ENCODE data around the gene CHI3L1.

Gene CHI3L1

GRCh38 chr1:203146042-203146369, 40.5 kb downstream of the CHI3L1 start:
- Histone ChIP-seq H3K4me3 (ENCODE audit: low read length in 2 of 2) (no peak overlapping the region), H3K27me3 (ENCODE audit: control insufficient read depth in 2 of 2, insufficient read depth in 2 of 2, low read length in 2 of 2) (peaks cover 0 to 2% of the 10 kb centered on the region in 2 donors), H3K27ac (ENCODE audit: low read depth in 2 of 2, low read length in 2 of 2) (no peak overlapping the region), H3K4me1 (ENCODE audit: control insufficient read depth in 2 of 2, insufficient read depth in 2 of 2, low read length in 2 of 2) (no peaks in the 10 kb centered on the region), H3K9ac (ENCODE audit: low read depth in 1 of 2, low read length in 2 of 2) (no peak overlapping the region), H3K9me3 (ENCODE audit: control insufficient read depth in 2 of 2, low read length in 2 of 2) (no peaks in the 10 kb centered on the region), H3K36me3 (ENCODE audit: control insufficient read depth in 2 of 2, insufficient read depth in 2 of 2, low read length in 2 of 2) (no peaks in the 10 kb centered on the region)

- H3K4me1 ChIP-seq (ENCODE audit: control insufficient read depth in 2 of 2, insufficient read depth in 2 of 2, low read length in 2 of 2) = no peaks in the 10 kb centered on the region
- H3K27ac ChIP-seq (ENCODE audit: low read depth in 2 of 2, low read length in 2 of 2) = no peak overlapping the region
- H3K36me3 ChIP-seq (ENCODE audit: control insufficient read depth in 2 of 2, insufficient read depth in 2 of 2, low read length in 2 of 2) = no peaks in the 10 kb centered on the region
- H3K9me3 ChIP-seq (ENCODE audit: control insufficient read depth in 2 of 2, low read length in 2 of 2) = no peaks in the 10 kb centered on the region
- no peak overlapping the region for H3K4me3 ChIP-seq (ENCODE audit: low read length in 2 of 2)
- no peak overlapping the region for H3K9ac ChIP-seq (ENCODE audit: low read depth in 1 of 2, low read length in 2 of 2)
- peaks cover 0 to 2% of the 10 kb centered on the region in 2 donors for H3K27me3 ChIP-seq (ENCODE audit: control insufficient read depth in 2 of 2, insufficient read depth in 2 of 2, low read length in 2 of 2)
Observed at GRCh38 chr1:203145321-203146041, 41.0 kb downstream of the CHI3L1 start.

GRCh38 chr1:203144661-203145060, 41.8 kb downstream of the CHI3L1 start:
- no peaks in the 10 kb centered on the region for H3K27me3 ChIP-seq (ENCODE audit: control insufficient read depth in 2 of 2, insufficient read depth in 2 of 2, low read length in 2 of 2)
- no peaks in the 10 kb centered on the region for H3K4me1 ChIP-seq (ENCODE audit: control insufficient read depth in 2 of 2, insufficient read depth in 2 of 2, low read length in 2 of 2)
- no peak overlapping the region for H3K27ac ChIP-seq (ENCODE audit: low read depth in 2 of 2, low read length in 2 of 2)
- no peaks in the 10 kb centered on the region for H3K36me3 ChIP-seq (ENCODE audit: control insufficient read depth in 2 of 2, insufficient read depth in 2 of 2, low read length in 2 of 2)
- no peak overlapping the region for H3K9ac ChIP-seq (ENCODE audit: low read depth in 1 of 2, low read length in 2 of 2)
- H3K9me3 ChIP-seq (ENCODE audit: control insufficient read depth in 2 of 2, low read length in 2 of 2) = no peaks in the 10 kb centered on the region
- no peak overlapping the region for H3K4me3 ChIP-seq (ENCODE audit: low read length in 2 of 2)

GRCh38 chr1:203143641-203144040, 42.9 kb downstream of the CHI3L1 start:
- no peaks in the 10 kb centered on the region for H3K27me3 ChIP-seq (ENCODE audit: control insufficient read depth in 2 of 2, insufficient read depth in 2 of 2, low read length in 2 of 2)
- no peaks in the 10 kb centered on the region for H3K36me3 ChIP-seq (ENCODE audit: control insufficient read depth in 2 of 2, insufficient read depth in 2 of 2, low read length in 2 of 2)
- no peak overlapping the region for H3K9ac ChIP-seq (ENCODE audit: low read depth in 1 of 2, low read length in 2 of 2)
- H3K4me1 ChIP-seq (ENCODE audit: control insufficient read depth in 2 of 2, insufficient read depth in 2 of 2, low read length in 2 of 2) = no peaks in the 10 kb centered on the region
- no peaks in the 10 kb centered on the region for H3K9me3 ChIP-seq (ENCODE audit: control insufficient read depth in 2 of 2, low read length in 2 of 2)
- H3K4me3 ChIP-seq (ENCODE audit: low read length in 2 of 2) = no peak overlapping the region
- H3K27ac ChIP-seq (ENCODE audit: low read depth in 2 of 2, low read length in 2 of 2) = no peak overlapping the region

- H3K9ac ChIP-seq (ENCODE audit: low read depth in 1 of 2, low read length in 2 of 2) = no peak overlapping the region
- no peaks in the 10 kb centered on the region for H3K4me1 ChIP-seq (ENCODE audit: control insufficient read depth in 2 of 2, insufficient read depth in 2 of 2, low read length in 2 of 2)
- no peak overlapping the region for H3K4me3 ChIP-seq (ENCODE audit: low read length in 2 of 2)
- no peak overlapping the region for H3K27ac ChIP-seq (ENCODE audit: low read depth in 2 of 2, low read length in 2 of 2)
- no peaks in the 10 kb centered on the region for H3K9me3 ChIP-seq (ENCODE audit: control insufficient read depth in 2 of 2, low read length in 2 of 2)
- no peaks in the 10 kb centered on the region for H3K36me3 ChIP-seq (ENCODE audit: control insufficient read depth in 2 of 2, insufficient read depth in 2 of 2, low read length in 2 of 2)
- H3K27me3 ChIP-seq (ENCODE audit: control insufficient read depth in 2 of 2, insufficient read depth in 2 of 2, low read length in 2 of 2) = no peaks in the 10 kb centered on the region
Observed at GRCh38 chr1:203142684-203143408, 43.7 kb downstream of the CHI3L1 start.

- no peaks in the 10 kb centered on the region for H3K36me3 ChIP-seq (ENCODE audit: control insufficient read depth in 2 of 2, insufficient read depth in 2 of 2, low read length in 2 of 2)
- no peaks in the 10 kb centered on the region for H3K9me3 ChIP-seq (ENCODE audit: control insufficient read depth in 2 of 2, low read length in 2 of 2)
- no peak overlapping the region for H3K9ac ChIP-seq (ENCODE audit: low read depth in 1 of 2, low read length in 2 of 2)
- H3K4me3 ChIP-seq (ENCODE audit: low read length in 2 of 2) = no peak overlapping the region
- no peaks in the 10 kb centered on the region for H3K27me3 ChIP-seq (ENCODE audit: control insufficient read depth in 2 of 2, insufficient read depth in 2 of 2, low read length in 2 of 2)
- no peaks in the 10 kb centered on the region for H3K4me1 ChIP-seq (ENCODE audit: control insufficient read depth in 2 of 2, insufficient read depth in 2 of 2, low read length in 2 of 2)
- H3K27ac ChIP-seq (ENCODE audit: low read depth in 2 of 2, low read length in 2 of 2) = no peak overlapping the region
Observed at GRCh38 chr1:203142124-203142523, 44.4 kb downstream of the CHI3L1 start.

GRCh38 chr1:203140743-203141520, 45.6 kb downstream of the CHI3L1 start:
- no peaks in the 10 kb centered on the region for H3K9me3 ChIP-seq (ENCODE audit: control insufficient read depth in 2 of 2, low read length in 2 of 2)
- no peak overlapping the region for H3K4me3 ChIP-seq (ENCODE audit: low read length in 2 of 2)
- H3K36me3 ChIP-seq (ENCODE audit: control insufficient read depth in 2 of 2, insufficient read depth in 2 of 2, low read length in 2 of 2) = no peaks in the 10 kb centered on the region
- H3K27ac ChIP-seq (ENCODE audit: low read depth in 2 of 2, low read length in 2 of 2) = no peak overlapping the region
- no peaks in the 10 kb centered on the region for H3K27me3 ChIP-seq (ENCODE audit: control insufficient read depth in 2 of 2, insufficient read depth in 2 of 2, low read length in 2 of 2)
- H3K9ac ChIP-seq (ENCODE audit: low read depth in 1 of 2, low read length in 2 of 2) = no peak overlapping the region
- peaks cover 0 to 4% of the 10 kb centered on the region in 2 donors for H3K4me1 ChIP-seq (ENCODE audit: control insufficient read depth in 2 of 2, insufficient read depth in 2 of 2, low read length in 2 of 2)

- H3K27me3 ChIP-seq (ENCODE audit: control insufficient read depth in 2 of 2, insufficient read depth in 2 of 2, low read length in 2 of 2) = no peaks in the 10 kb centered on the region
- no peak overlapping the region for H3K4me3 ChIP-seq (ENCODE audit: low read length in 2 of 2)
- H3K9me3 ChIP-seq (ENCODE audit: control insufficient read depth in 2 of 2, low read length in 2 of 2) = no peaks in the 10 kb centered on the region
- H3K36me3 ChIP-seq (ENCODE audit: control insufficient read depth in 2 of 2, insufficient read depth in 2 of 2, low read length in 2 of 2) = no peaks in the 10 kb centered on the region
- H3K9ac ChIP-seq (ENCODE audit: low read depth in 1 of 2, low read length in 2 of 2) = no peak overlapping the region
- no peak overlapping the region for H3K27ac ChIP-seq (ENCODE audit: low read depth in 2 of 2, low read length in 2 of 2)
- peaks cover 0 to 8% of the 10 kb centered on the region in 2 donors for H3K4me1 ChIP-seq (ENCODE audit: control insufficient read depth in 2 of 2, insufficient read depth in 2 of 2, low read length in 2 of 2)
Observed at GRCh38 chr1:203139976-203140475, 46.5 kb downstream of the CHI3L1 start.

- Histone ChIP-seq H3K9ac (ENCODE audit: low read depth in 1 of 2, low read length in 2 of 2) (no peak overlapping the region), H3K36me3 (ENCODE audit: control insufficient read depth in 2 of 2, insufficient read depth in 2 of 2, low read length in 2 of 2) (no peaks in the 10 kb centered on the region), H3K9me3 (ENCODE audit: control insufficient read depth in 2 of 2, low read length in 2 of 2) (no peaks in the 10 kb centered on the region), H3K4me3 (ENCODE audit: low read length in 2 of 2) (no peak overlapping the region), H3K4me1 (ENCODE audit: control insufficient read depth in 2 of 2, insufficient read depth in 2 of 2, low read length in 2 of 2) (peaks cover 0 to 8% of the 10 kb centered on the region in 2 donors), H3K27ac (ENCODE audit: low read depth in 2 of 2, low read length in 2 of 2) (no peak overlapping the region), H3K27me3 (ENCODE audit: control insufficient read depth in 2 of 2, insufficient read depth in 2 of 2, low read length in 2 of 2) (no peaks in the 10 kb centered on the region)
Observed at GRCh38 chr1:203138066-203138465, 48.4 kb downstream of the CHI3L1 start.

GRCh38 chr1:203137324-203137723, 49.2 kb downstream of the CHI3L1 start:
- Histone ChIP-seq H3K4me3 (ENCODE audit: low read length in 2 of 2) (no peak overlapping the region), H3K4me1 (ENCODE audit: control insufficient read depth in 2 of 2, insufficient read depth in 2 of 2, low read length in 2 of 2) (peaks cover 0 to 8% of the 10 kb centered on the region in 2 donors), H3K9ac (ENCODE audit: low read depth in 1 of 2, low read length in 2 of 2) (no peak overlapping the region), H3K9me3 (ENCODE audit: control insufficient read depth in 2 of 2, low read length in 2 of 2) (no peaks in the 10 kb centered on the region), H3K36me3 (ENCODE audit: control insufficient read depth in 2 of 2, insufficient read depth in 2 of 2, low read length in 2 of 2) (no peaks in the 10 kb centered on the region), H3K27ac (ENCODE audit: low read depth in 2 of 2, low read length in 2 of 2) (no peak overlapping the region), H3K27me3 (ENCODE audit: control insufficient read depth in 2 of 2, insufficient read depth in 2 of 2, low read length in 2 of 2) (no peaks in the 10 kb centered on the region)

Measured in mucosa of rectum (tissue), 2 donors.